RWPE2 (cell line): Measurements from ENCODE around the gene ABHD4.

Experiments used
- ATAC-seq: fragments of 200-7000 bp; cut with Tn5 transposase; 3 replicates; pipeline ENCODE4 v1.9.1; 2021; ENCODE audit warnings: low read depth
- DNase-seq: peaks from one replicate; pipeline ENCODE4 v3.0.0-alpha.2; 2020; ENCODE audit warnings: low spot score
- H3K27ac ChIP-seq: fragments of 450-650 bp; 2 replicates; pipeline ENCODE4 v1.5.1; 2017; ENCODE audit warnings: mild to moderate bottlenecking; ENCODE audit not compliant: poor library complexity, severe bottlenecking
- H3K27me3 ChIP-seq: fragments of 250-450 bp; sonication (Bioruptor Pico); 2 replicates; pipeline ENCODE4 v1.5.1; 2021; ENCODE audit warnings: mild to moderate bottlenecking, moderate library complexity; ENCODE audit not compliant: insufficient read depth, poor library complexity, severe bottlenecking
- H3K36me3 ChIP-seq: fragments of 250-450 bp; sonication (Bioruptor Pico); 2 replicates; pipeline ENCODE4 v1.5.1; 2020; ENCODE audit warnings: low read depth, mild to moderate bottlenecking, moderate library complexity
- H3K4me1 ChIP-seq: fragments of 250-450 bp; sonication (Bioruptor Pico); 2 replicates; pipeline ENCODE4 v1.5.1; 2021; ENCODE audit warnings: mild to moderate bottlenecking, moderate library complexity; ENCODE audit not compliant: insufficient read depth, poor library complexity, severe bottlenecking
- H3K4me3 ChIP-seq: fragments of 250-450 bp; sonication (Bioruptor Pico); 2 replicates; pipeline ENCODE4 v1.5.1; 2021; ENCODE audit warnings: mild to moderate bottlenecking, moderate library complexity; ENCODE audit not compliant: severe bottlenecking
- H3K9me3 ChIP-seq: fragments of 250-450 bp; sonication (Bioruptor Pico); 2 replicates; pipeline ENCODE4 v1.5.1; 2021; ENCODE audit warnings: mild to moderate bottlenecking, moderate library complexity; ENCODE audit not compliant: severe bottlenecking
- CTCF ChIP-seq: fragments of 450-650 bp; IDR thresholded peaks from one replicate; pipeline ENCODE4 v1.5.1; 2017; ENCODE audit warnings: mild to moderate bottlenecking, moderate library complexity; ENCODE audit not compliant: poor library complexity, severe bottlenecking

ABHD4 gene

GRCh38 chr14:22650960-22651521 is 52.9 kb downstream of the ABHD4 start:
- Histone ChIP-seq H3K4me3 (no peak overlapping the region), H3K9me3 (no peaks in the 10 kb centered on the region), H3K36me3 (no peaks in the 10 kb centered on the region), H3K4me1 (peaks cover 32% of the 10 kb centered on the region), H3K27ac (no peak overlapping the region), H3K27me3 (no peaks in the 10 kb centered on the region)
- no peak for TF ChIP-seq CTCF
- DNase-seq, result no peak
- ATAC-seq, result peak; percentile 15; the same call in 2 of the 3 replicates

- Histone ChIP-seq H3K27me3 (no peaks in the 10 kb centered on the region), H3K9me3 (no peaks in the 10 kb centered on the region), H3K4me1 (peaks cover 26% of the 10 kb centered on the region), H3K4me3 (no peak overlapping the region), H3K27ac (no peak overlapping the region), H3K36me3 (no peaks in the 10 kb centered on the region)
- no peak for ATAC-seq
- no peak for TF ChIP-seq CTCF
- DNase-seq, result no peak
Measured at GRCh38 chr14:22651586-22651985, 53.5 kb downstream of the ABHD4 start.

DNA sequence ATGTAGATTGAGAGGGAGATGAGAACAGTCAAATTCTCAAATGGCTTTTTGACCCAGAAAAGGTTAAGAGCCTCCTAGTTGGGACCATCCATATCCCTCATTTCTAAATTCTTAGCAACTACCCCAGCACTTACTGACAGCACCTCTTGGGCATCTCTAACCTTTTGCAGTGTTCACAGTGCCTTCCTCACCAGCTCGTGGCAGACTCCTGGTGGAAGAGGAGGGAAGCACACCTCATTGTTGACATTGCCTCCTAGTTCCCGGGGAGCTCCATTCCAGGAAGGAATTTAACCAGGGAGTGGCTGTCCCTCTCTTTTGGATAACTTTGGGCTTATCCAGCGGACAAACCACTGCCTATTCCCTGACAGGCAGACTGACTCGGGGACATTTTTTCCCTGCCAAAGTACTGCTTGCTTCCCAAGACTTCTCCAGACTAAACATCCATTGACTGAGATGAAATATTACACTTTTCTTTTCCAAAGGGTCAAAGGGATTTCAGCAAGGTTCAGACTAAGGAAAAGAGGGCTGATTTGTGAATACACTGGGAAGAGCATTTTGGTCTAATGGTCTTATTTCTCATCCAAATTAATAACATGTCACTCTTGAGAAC is 55.0 kb downstream of the ABHD4 start:
- Histone ChIP-seq H3K4me1 (peaks cover 17% of the 10 kb centered on the region), H3K27ac (no peak overlapping the region), H3K27me3 (no peaks in the 10 kb centered on the region), H3K36me3 (no peaks in the 10 kb centered on the region), H3K9me3 (no peaks in the 10 kb centered on the region), H3K4me3 (no peak overlapping the region)
- DNase-seq (no peak), ATAC-seq (peak; percentile 85)
- TF ChIP-seq CTCF, result peak; percentile 97

GRCh38 chr14:22656226-22656625 is 58.1 kb downstream of the ABHD4 start:
- Histone ChIP-seq H3K27me3 (no peaks in the 10 kb centered on the region), H3K36me3 (no peaks in the 10 kb centered on the region), H3K9me3 (no peaks in the 10 kb centered on the region), H3K4me1 (no peaks in the 10 kb centered on the region), H3K4me3 (no peak overlapping the region), H3K27ac (no peak overlapping the region)
- TF ChIP-seq CTCF, result no peak
- DNase-seq, result no peak
- ATAC-seq, result no peak

GRCh38 chr14:22656945-22657731 is 59.0 kb downstream of the ABHD4 start:
- Histone ChIP-seq H3K27ac (no peak overlapping the region), H3K27me3 (no peaks in the 10 kb centered on the region), H3K9me3 (no peaks in the 10 kb centered on the region), H3K36me3 (no peaks in the 10 kb centered on the region), H3K4me3 (no peak overlapping the region), H3K4me1 (no peaks in the 10 kb centered on the region)
- ATAC-seq, result no peak
- no peak for DNase-seq
- TF ChIP-seq CTCF, result no peak
